HepG2 (cell line): ENCODE data around the gene L2HGDH. TPM values are rescaled to one million over a fixed set of nuclear protein-coding genes. Genes with fewer than 3 reads are reported as not detected.
A peak's percentile ranks its signal among the peaks of the same experiment; 100 is the strongest.

Experiments
- ATF3 ChIP-seq: sonication (generic); formaldehyde crosslinking; IDR thresholded peaks from 2 replicates; pipeline ENCODE4 v1.4.0; 2020; ENCODE audit warnings: missing genetic modification reagents
- CTCF ChIP-seq: sonication (generic); formaldehyde crosslinking; IDR thresholded peaks from 2 replicates; pipeline ENCODE4 v1.5.0; 2020; ENCODE audit warnings: mild to moderate bottlenecking, missing genetic modification reagents, moderate library complexity
- ELF3 ChIP-seq: IDR thresholded peaks from 2 replicates; pipeline ENCODE4 v1.6.1; 2016; ENCODE audit warnings: missing genetic modification reagents, missing compliant biosample characterization
- ETV5 ChIP-seq: IDR thresholded peaks from 2 replicates; pipeline ENCODE4 v1.6.1; 2018; ENCODE audit warnings: missing biosample characterization, missing genetic modification reagents, inconsistent platforms, borderline replicate concordance
- FOSL2 ChIP-seq: sonication (generic); formaldehyde crosslinking; IDR thresholded peaks from 2 replicates; pipeline ENCODE4 v1.4.0; 2020; ENCODE audit warnings: missing genetic modification reagents
- HINFP ChIP-seq: sonication (generic); formaldehyde crosslinking; IDR thresholded peaks from 2 replicates; pipeline ENCODE4 v1.4.0; 2020; ENCODE audit warnings: low read depth, mild to moderate bottlenecking, missing genetic modification reagents
- KDM4B ChIP-seq: sonication (generic); formaldehyde crosslinking; IDR thresholded peaks from 2 replicates; pipeline ENCODE4 v1.4.0; 2020; ENCODE audit warnings: missing genetic modification reagents
- KMT2B ChIP-seq: IDR thresholded peaks from 2 replicates; pipeline ENCODE4 v1.6.1; 2016; ENCODE audit warnings: missing genetic modification reagents, missing compliant biosample characterization
- MTA1 ChIP-seq: sonication (generic); formaldehyde crosslinking; IDR thresholded peaks from 2 replicates; pipeline ENCODE4 v1.4.0; 2020; ENCODE audit warnings: missing genetic modification reagents, mild to moderate bottlenecking, borderline replicate concordance
- PRPF4 ChIP-seq: fragments of 200-400 bp; formaldehyde crosslinking; IDR thresholded peaks from 2 replicates; pipeline ENCODE4 v1.6.1; 2016; ENCODE audit warnings: low read length, low read depth; ENCODE audit not compliant: poor library complexity, severe bottlenecking
- ZBTB4 ChIP-seq: sonication (generic); formaldehyde crosslinking; IDR thresholded peaks from 2 replicates; pipeline ENCODE4 v1.4.0; 2020; ENCODE audit warnings: missing genetic modification reagents, mild to moderate bottlenecking, borderline replicate concordance
- ZHX2 ChIP-seq, 2 experiments: sonication (generic) in 1 of 2; formaldehyde crosslinking in 1 of 2; IDR thresholded peaks; 2 replicates each; pipeline versions ENCODE4 v1.6.1 to v1.9.0; 2014 to 2022; ENCODE audit warnings: antibody characterized with exemption in 1 of 2, borderline replicate concordance in 1 of 2, inconsistent platforms in 1 of 2, low read depth in 1 of 2, missing genetic modification reagents in 1 of 2
- ZNF549 ChIP-seq: sonication (generic); formaldehyde crosslinking; IDR thresholded peaks from 2 replicates; pipeline ENCODE4 v1.5.0; 2020; ENCODE audit warnings: missing genetic modification reagents
- ZNF644 ChIP-seq: IDR thresholded peaks from 2 replicates; pipeline ENCODE4 v1.6.1; 2016; ENCODE audit warnings: low read depth
- ZNF724P ChIP-seq: sonication (generic); formaldehyde crosslinking; IDR thresholded peaks from 2 replicates; pipeline ENCODE4 v1.8.0; 2022; ENCODE audit warnings: missing genetic modification reagents, borderline replicate concordance
- ZNF761 ChIP-seq: sonication (generic); formaldehyde crosslinking; conservative IDR thresholded peaks from 2 replicates; pipeline ENCODE4 v1.4.0; 2020; ENCODE audit warnings: mild to moderate bottlenecking, missing genetic modification reagents
- polyA plus RNA-seq, 8 experiments: library from polyadenylated mRNA; depleted of rRNA in 3 of 8; stranded (reverse) in 7 of 8; unstranded in 1 of 8; fragments of >200 nt; fragmentation: Illumina TruSeq in 4 of 8; extraction: Trizol in 4 of 8; gene quantifications; 2 replicates each; pipeline versions ENCODE4 v1.2.1 to v1.2.3, GENCODE V29; 2011 to 2016; ENCODE audit warnings: low read depth in 4 of 8, missing spikeins in 1 of 8, mixed read lengths in 1 of 8; ENCODE audit not compliant: insufficient read depth in 1 of 8
- total RNA-seq, 5 experiments: library from RNA; depleted of rRNA; stranded (reverse); fragments of >200 nt; fragmentation: Illumina TruSeq; extraction: Trizol; gene quantifications; 2 replicates each; pipeline ENCODE4 v1.2.3, GENCODE V29; 2016; ENCODE audit warnings: low read depth in 1 of 5

L2HGDH gene
- total and polyA plus RNA-seq, 2 of the 13 experiments (the other 11 are each of a cell fraction or from before 2014, with no cell fraction given) = 3.3 to 5.0 TPM

GRCh38 chr14:50321009-50321660, 9.1 kb upstream of the L2HGDH start (continued):
- TF ChIP-seq ZBTB4 (CRISPR knock-in tag) = no peak
- TF ChIP-seq ELF3 (CRISPR knock-in tag) = 0 out of 2 replicates have a peak, but pooled peaks have one; percentile 47
- TF ChIP-seq ZNF549 = no peak
- no peak for TF ChIP-seq ATF3 (CRISPR knock-in tag)
- peak; percentile 15; the same call in 1 of the 2 replicates for TF ChIP-seq KDM4B (CRISPR knock-in tag)
- TF ChIP-seq KMT2B (CRISPR knock-in tag) = 0 out of 2 replicates have a peak, but pooled peaks have one; percentile 34
- TF ChIP-seq ETV5 (CRISPR knock-in tag) = peak; percentile 46; the same call in 1 of the 2 replicates
- TF ChIP-seq CTCF (CRISPR knock-in tag) = peak; percentile 89
- TF ChIP-seq MTA1 = no peak
- no peak for TF ChIP-seq ZNF644 (CRISPR knock-in tag)
- TF ChIP-seq ZHX2 (IDR thresholded peaks at IDR 0.05; ENCODE audit: low read depth) = no peak
- no peak for TF ChIP-seq ZHX2 (CRISPR knock-in tag; IDR thresholded peaks at IDR 0.05; ENCODE audit: borderline replicate concordance)
- TF ChIP-seq FOSL2 (CRISPR knock-in tag) = peak; percentile 23; the same call in 1 of the 2 replicates
- no peak for TF ChIP-seq PRPF4
- TF ChIP-seq ZNF724P = no peak
- TF ChIP-seq HINFP (CRISPR knock-in tag) = no peak
- TF ChIP-seq ZNF761 = no peak
